Mesenchymal stem cell (in vitro differentiated cells and primary cell): ENCODE results near the gene KREMEN1.

Source experiments
- DNase-seq: peaks from one replicate; pipeline ENCODE4 v3.0.0-alpha.2; 2013
- H2AFZ ChIP-seq: one replicate; pipeline ENCODE4 v1.6.1; 2013; ENCODE audit warnings: low read depth, mild to moderate bottlenecking, control low read depth, inconsistent platforms, low read length, moderate library complexity
- H2AK5ac ChIP-seq: 2 replicates; pipeline ENCODE4 v1.6.1; 2013; ENCODE audit warnings: low read length, moderate library complexity, mild to moderate bottlenecking, inconsistent platforms; ENCODE audit not compliant: severe bottlenecking
- H2BK120ac ChIP-seq: one replicate; pipeline ENCODE4 v1.6.1; 2013; ENCODE audit warnings: low read depth, mild to moderate bottlenecking, inconsistent platforms, low read length, moderate library complexity
- H2BK12ac ChIP-seq, 2 experiments: one replicate each; pipeline ENCODE4 v1.6.1; 2013; ENCODE audit warnings: inconsistent platforms in 2 of 2, low read length in 2 of 2, mild to moderate bottlenecking in 2 of 2, moderate library complexity in 2 of 2, control low read depth in 1 of 2
- H2BK15ac ChIP-seq: one replicate; pipeline ENCODE4 v1.6.1; 2013; ENCODE audit warnings: mild to moderate bottlenecking, low read depth, inconsistent platforms; ENCODE audit not compliant: poor library complexity, severe bottlenecking
- H2BK5ac ChIP-seq: 2 replicates; pipeline ENCODE4 v1.6.1; 2013; ENCODE audit warnings: low read depth, mild to moderate bottlenecking, low read length, control low read depth, inconsistent platforms; ENCODE audit not compliant: poor library complexity, severe bottlenecking
- H3K14ac ChIP-seq, 2 experiments: one replicate each; pipeline ENCODE4 v1.6.1; 2013; ENCODE audit warnings: inconsistent platforms in 2 of 2, low read length in 2 of 2, control low read depth in 1 of 2, mild to moderate bottlenecking in 1 of 2, moderate library complexity in 1 of 2
- H3K18ac ChIP-seq, 2 experiments: one replicate each; pipeline ENCODE4 v1.6.1; 2013; ENCODE audit warnings: inconsistent platforms in 2 of 2, low read length in 2 of 2, control low read depth in 1 of 2, low read depth in 1 of 2, mild to moderate bottlenecking in 1 of 2
- H3K23ac ChIP-seq, 2 experiments: one replicate each; pipeline ENCODE4 v1.6.1; 2013; ENCODE audit warnings: inconsistent platforms in 2 of 2, low read length in 2 of 2, mild to moderate bottlenecking in 2 of 2, moderate library complexity in 2 of 2, control low read depth in 1 of 2
- H3K27ac ChIP-seq: 2 replicates; pipeline ENCODE4 v1.5.1; 2013; ENCODE audit warnings: mild to moderate bottlenecking, moderate library complexity, low read length, control low read depth, inconsistent platforms; ENCODE audit not compliant: poor library complexity, severe bottlenecking
- H3K27me3 ChIP-seq, 2 experiments: 2 replicates each; pipeline versions ENCODE4 v1.6.1 to v1.7.0; 2013; ENCODE audit warnings: low read length in 2 of 2, mild to moderate bottlenecking in 2 of 2, moderate library complexity in 2 of 2, control low read depth in 1 of 2, inconsistent platforms in 1 of 2; ENCODE audit not compliant: control insufficient read depth in 1 of 2, insufficient read depth in 1 of 2
- H3K36me3 ChIP-seq, 2 experiments: 2 replicates each; pipeline versions ENCODE4 v1.6.1 to v1.7.0; 2013; ENCODE audit warnings: low read length in 2 of 2, control low read depth in 1 of 2, inconsistent platforms in 1 of 2, low read depth in 1 of 2, mild to moderate bottlenecking in 1 of 2; ENCODE audit not compliant: insufficient read depth in 2 of 2, control insufficient read depth in 1 of 2
- H3K4ac ChIP-seq, 2 experiments: one replicate each; pipeline ENCODE4 v1.6.1; 2013; ENCODE audit warnings: inconsistent platforms in 2 of 2, low read length in 2 of 2, mild to moderate bottlenecking in 2 of 2, moderate library complexity in 2 of 2, control low read depth in 1 of 2, low read depth in 1 of 2
- H3K4me1 ChIP-seq: 2 replicates; pipeline ENCODE4 v1.6.1; 2013; ENCODE audit warnings: low read depth, low read length, control low read depth; ENCODE audit not compliant: control insufficient read depth, insufficient read depth
- H3K4me2 ChIP-seq: 2 replicates; pipeline ENCODE4 v1.6.1; 2013; ENCODE audit warnings: low read length, mild to moderate bottlenecking, inconsistent platforms; ENCODE audit not compliant: poor library complexity, severe bottlenecking
- H3K4me3 ChIP-seq, 2 experiments: 2 replicates each; pipeline versions ENCODE4 v1.5.1 to v1.7.0; 2013; ENCODE audit warnings: low read length in 2 of 2, mild to moderate bottlenecking in 2 of 2, control low read depth in 1 of 2, low read depth in 1 of 2; ENCODE audit not compliant: insufficient read depth in 1 of 2
- H3K79me1 ChIP-seq: replicated peaks from 2 replicates; pipeline ENCODE4 v1.6.1; 2013; ENCODE audit warnings: mild to moderate bottlenecking, control low read depth, low read length, inconsistent platforms; ENCODE audit not compliant: poor library complexity, severe bottlenecking
- H3K9ac ChIP-seq: 2 replicates; pipeline ENCODE4 v1.7.0; 2013; ENCODE audit warnings: mild to moderate bottlenecking, low read length, moderate library complexity
- H3K9me3 ChIP-seq: 2 replicates; pipeline ENCODE4 v1.7.0; 2013; ENCODE audit warnings: mild to moderate bottlenecking, low read length; ENCODE audit not compliant: control insufficient read depth
- H4K8ac ChIP-seq: one replicate; pipeline ENCODE4 v1.6.1; 2013; ENCODE audit warnings: inconsistent platforms, mild to moderate bottlenecking, low read length, moderate library complexity
- H4K91ac ChIP-seq: one replicate; pipeline ENCODE4 v1.6.1; 2013; ENCODE audit warnings: mild to moderate bottlenecking, low read length, inconsistent platforms
- WGBS: methylation state at CpG from one replicate; pipeline ENCODE4 v1.1.7; 2013; ENCODE audit warnings: mixed read lengths; 5-methylcytosine and 5-hydroxymethylcytosine counted together

KREMEN1 gene

GRCh38 chr22:29190051-29190450 lies 117.2 kb downstream of the KREMEN1 start:
- DNase-seq, result no peak
- peaks cover 2% of the 10 kb centered on the region for H3K9me3 ChIP-seq
- no peak overlapping the region for H3K4me3 ChIP-seq
- H3K27ac ChIP-seq, result no peak overlapping the region
- no peaks in the 10 kb centered on the region for H3K36me3 ChIP-seq
- 85% methylated on average over 8 of the region's 8 CpGs for WGBS
- H2BK15ac ChIP-seq, result no peak overlapping the region
- no peak overlapping the region for H3K4ac ChIP-seq
- no peak overlapping the region for H2AFZ ChIP-seq
- no peak overlapping the region for H3K18ac ChIP-seq
- no peak overlapping the region for H3K23ac ChIP-seq
- H3K14ac ChIP-seq, result no peak overlapping the region
- H3K9ac ChIP-seq, result no peak overlapping the region
- no peak overlapping the region for H2AK5ac ChIP-seq
- no peaks in the 10 kb centered on the region for H3K79me1 ChIP-seq
- H2BK12ac ChIP-seq, result no peak overlapping the region
- H2BK120ac ChIP-seq, result no peak overlapping the region
- peaks cover 1% of the 10 kb centered on the region for H3K4me1 ChIP-seq
- H4K91ac ChIP-seq, result no peak overlapping the region
- H4K8ac ChIP-seq, result no peak overlapping the region
- no peak overlapping the region for H3K4me2 ChIP-seq
- no peak overlapping the region for H2BK5ac ChIP-seq
- H3K27me3 ChIP-seq, result peaks cover 11 to 13% of the 10 kb centered on the region in 2 experiments

- Histone ChIP-seq H3K36me3 (no peaks in the 10 kb centered on the region), H3K4ac (no peak overlapping the region), H3K9ac (no peak overlapping the region), H3K9me3 (peaks cover 2% of the 10 kb centered on the region), H3K18ac (no peak overlapping the region), H3K4me2 (no peak overlapping the region), H3K14ac (no peak overlapping the region), H2BK12ac (no peak overlapping the region), H2AK5ac (no peak overlapping the region), H3K79me1 (no peaks in the 10 kb centered on the region), H3K4me3 (no peak overlapping the region), H2AFZ (no peak overlapping the region), H4K91ac (no peak overlapping the region), H2BK15ac (no peak overlapping the region), H3K27me3 (peaks cover 10 to 11% of the 10 kb centered on the region in 2 experiments), H3K4me1 (peaks cover 1% of the 10 kb centered on the region), H4K8ac (no peak overlapping the region), H2BK5ac (no peak overlapping the region), H3K23ac (no peak overlapping the region), H3K27ac (no peak overlapping the region), H2BK120ac (no peak overlapping the region)
- no peak for DNase-seq
- WGBS, result 95% methylated on average over 10 of the region's 10 CpGs
Measured at GRCh38 chr22:29190918-29191317, 118.1 kb downstream of the KREMEN1 start.

- no peak overlapping the region for H2BK5ac ChIP-seq
- H3K4me2 ChIP-seq, result no peak overlapping the region
- H3K18ac ChIP-seq, result no peak overlapping the region
- H2BK15ac ChIP-seq, result no peak overlapping the region
- H3K36me3 ChIP-seq, result no peaks in the 10 kb centered on the region
- H3K27me3 ChIP-seq, result peaks cover 11 to 14% of the 10 kb centered on the region in 2 experiments
- H3K79me1 ChIP-seq, result no peaks in the 10 kb centered on the region
- H3K27ac ChIP-seq, result no peak overlapping the region
- no peak overlapping the region for H2BK12ac ChIP-seq
- peaks cover 2% of the 10 kb centered on the region for H3K9me3 ChIP-seq
- no peak overlapping the region for H3K4me3 ChIP-seq
- no peak overlapping the region for H3K14ac ChIP-seq
- H4K91ac ChIP-seq, result no peak overlapping the region
- no peak overlapping the region for H4K8ac ChIP-seq
- H2AFZ ChIP-seq, result no peak overlapping the region
- H3K9ac ChIP-seq, result no peak overlapping the region
- no peak overlapping the region for H3K4ac ChIP-seq
- no peak for DNase-seq
- H2AK5ac ChIP-seq, result no peak overlapping the region
- H3K4me1 ChIP-seq, result no peaks in the 10 kb centered on the region
- 87% methylated on average over 7 of the region's 8 CpGs for WGBS
- no peak overlapping the region for H3K23ac ChIP-seq
- no peak overlapping the region for H2BK120ac ChIP-seq
Measured at GRCh38 chr22:29193021-29193420, 120.2 kb downstream of the KREMEN1 start.

GRCh38 chr22:29194184-29194583 lies 121.3 kb downstream of the KREMEN1 start:
- Histone ChIP-seq H3K4ac (no peak overlapping the region), H3K18ac (no peak overlapping the region), H2BK120ac (no peak overlapping the region), H3K27me3 (peaks cover 8 to 14% of the 10 kb centered on the region in 2 experiments), H2BK5ac (no peak overlapping the region), H3K27ac (no peak overlapping the region), H2BK12ac (no peak overlapping the region), H3K14ac (no peak overlapping the region), H3K9me3 (peaks cover 2% of the 10 kb centered on the region), H3K36me3 (no peaks in the 10 kb centered on the region), H2BK15ac (no peak overlapping the region), H3K4me2 (no peak overlapping the region), H3K79me1 (no peaks in the 10 kb centered on the region), H3K4me1 (no peaks in the 10 kb centered on the region), H4K91ac (no peak overlapping the region), H3K9ac (no peak overlapping the region), H3K23ac (no peak overlapping the region), H4K8ac (no peak overlapping the region), H2AK5ac (no peak overlapping the region), H2AFZ (no peak overlapping the region), H3K4me3 (no peak overlapping the region)
- 83% methylated on average over 2 of the region's 2 CpGs for WGBS
- DNase-seq, result no peak
